Measurements from ENCODE around the gene CSMD2.
A peak's percentile ranks its signal among the peaks of the same experiment; 100 is the strongest.

Gene CSMD2

GRCh38 chr1:33818071-33818470 lies 347.0 kb downstream of the CSMD2 start:
- DNase-seq (ENCODE audit: low read depth): no peak

- peak; percentile 9 for DNase-seq (ENCODE audit: low read depth)
Observed at GRCh38 chr1:33815061-33815460, 350.0 kb downstream of the CSMD2 start.

GRCh38 chr1:33814166-33814565 lies 350.9 kb downstream of the CSMD2 start:
- DNase-seq (ENCODE audit: low read depth): peak; percentile 11

- no peak for DNase-seq (ENCODE audit: low read depth)
Observed at GRCh38 chr1:33810571-33810970, 354.5 kb downstream of the CSMD2 start.

- no peak for DNase-seq (ENCODE audit: low read depth)
Observed at GRCh38 chr1:33805988-33806387, 359.0 kb downstream of the CSMD2 start.

GRCh38 chr1:33802268-33802667 lies 362.8 kb downstream of the CSMD2 start:
- DNase-seq (ENCODE audit: low read depth): no peak

- no peak for DNase-seq (ENCODE audit: low read depth)
Observed at GRCh38 chr1:33797849-33798248, 367.2 kb downstream of the CSMD2 start.

- no peak for DNase-seq (ENCODE audit: low read depth)
Observed at GRCh38 chr1:33792651-33793050, 372.4 kb downstream of the CSMD2 start.

GRCh38 chr1:33792216-33792615 lies 372.8 kb downstream of the CSMD2 start:
- no peak for DNase-seq (ENCODE audit: low read depth)

GRCh38 chr1:33791251-33791650 lies 373.8 kb downstream of the CSMD2 start:
- DNase-seq (ENCODE audit: low read depth): no peak

- no peak for DNase-seq (ENCODE audit: low read depth)
Observed at GRCh38 chr1:33790577-33790976, 374.5 kb downstream of the CSMD2 start.

- no peak for DNase-seq (ENCODE audit: low read depth)
Observed at GRCh38 chr1:33784876-33785275, 380.2 kb downstream of the CSMD2 start.

- DNase-seq (ENCODE audit: low read depth): no peak
Observed at GRCh38 chr1:33782776-33783175, 382.3 kb downstream of the CSMD2 start.

- no peak for DNase-seq (ENCODE audit: low read depth)
Observed at GRCh38 chr1:33781652-33782051, 383.4 kb downstream of the CSMD2 start.

GRCh38 chr1:33777337-33777736 lies 387.7 kb downstream of the CSMD2 start:
- no peak for DNase-seq (ENCODE audit: low read depth)

- no peak for DNase-seq (ENCODE audit: low read depth)
Observed at GRCh38 chr1:33768821-33769220, 396.2 kb downstream of the CSMD2 start.

- no peak for DNase-seq (ENCODE audit: low read depth)
Observed at GRCh38 chr1:33768106-33768505, 396.9 kb downstream of the CSMD2 start.

- DNase-seq (ENCODE audit: low read depth): no peak
Observed at GRCh38 chr1:33764149-33764548, 400.9 kb downstream of the CSMD2 start.

GRCh38 chr1:33763406-33763805 lies 401.6 kb downstream of the CSMD2 start:
- DNase-seq (ENCODE audit: low read depth): peak; percentile 4

GRCh38 chr1:33762962-33763361 lies 402.1 kb downstream of the CSMD2 start:
- no peak for DNase-seq (ENCODE audit: low read depth)

GRCh38 chr1:33762109-33762830 lies 402.8 kb downstream of the CSMD2 start:
- no peak for DNase-seq (ENCODE audit: low read depth)

GRCh38 chr1:33758698-33759097 lies 406.3 kb downstream of the CSMD2 start:
- DNase-seq (ENCODE audit: low read depth): no peak

GRCh38 chr1:33753087-33753856 lies 411.8 kb downstream of the CSMD2 start:
- DNase-seq (ENCODE audit: low read depth): no peak

- no peak for DNase-seq (ENCODE audit: low read depth)
Observed at GRCh38 chr1:33745942-33746341, 419.1 kb downstream of the CSMD2 start.

Measured in ELR (cell line).